GM12878 (cell line): Measurements from ENCODE around the gene KRT86. TPM values are rescaled to one million over a fixed set of nuclear protein-coding genes. Genes with fewer than 3 reads are reported as not detected.

Experiments
- BMI1 ChIP-seq: fragments of 450-650 bp; IDR thresholded peaks from 2 replicates; pipeline ENCODE4 v1.6.1; 2016; ENCODE audit warnings: mild to moderate bottlenecking, moderate library complexity, borderline replicate concordance
- EED ChIP-seq: sonication (generic); IDR thresholded peaks from 2 replicates; pipeline ENCODE4 v1.6.1; 2016; ENCODE audit warnings: antibody characterized with exemption, low read depth
- GATAD2B ChIP-seq: fragments of 450-650 bp; conservative IDR thresholded peaks from 2 replicates; pipeline ENCODE4 v1.6.1; 2017; ENCODE audit warnings: low read depth, mild to moderate bottlenecking, moderate library complexity
- HCFC1 ChIP-seq: fragments of 150-350 bp; IDR thresholded peaks from 2 replicates; pipeline ENCODE4 v1.6.1; 2014; ENCODE audit warnings: low read length
- IRF5 ChIP-seq: fragments of 450-650 bp; IDR thresholded peaks from 2 replicates; pipeline ENCODE4 v1.6.1; 2017; ENCODE audit warnings: borderline replicate concordance
- KAT2A ChIP-seq: conservative IDR thresholded peaks from 2 replicates; pipeline ENCODE4 v1.6.1; 2011; ENCODE audit warnings: low read depth, low read length; ENCODE audit not compliant: control insufficient read depth
- MYB ChIP-seq: fragments of 150-350 bp; IDR thresholded peaks from 2 replicates; pipeline ENCODE4 v1.6.1; 2014; ENCODE audit warnings: mild to moderate bottlenecking, low read depth, low read length, borderline replicate concordance
- PKNOX1 ChIP-seq: fragments of 450-650 bp; IDR thresholded peaks from 2 replicates; pipeline ENCODE4 v1.6.1; 2016; ENCODE audit warnings: mild to moderate bottlenecking
- SKIL ChIP-seq: fragments of 450-650 bp; IDR thresholded peaks from 2 replicates; pipeline ENCODE4 v1.6.1; 2017; ENCODE audit warnings: mild to moderate bottlenecking, low read depth, inconsistent platforms; ENCODE audit not compliant: poor library complexity, severe bottlenecking
- ZBTB11 ChIP-seq: fragments of 450-650 bp; formaldehyde crosslinking; IDR thresholded peaks from 2 replicates; pipeline ENCODE4 v1.5.0; 2022; ENCODE audit warnings: mild to moderate bottlenecking, missing genetic modification characterization
- ZNF687 ChIP-seq: fragments of 450-650 bp; IDR thresholded peaks from 2 replicates; pipeline ENCODE4 v1.6.1; 2017; ENCODE audit warnings: mild to moderate bottlenecking, moderate library complexity
- polyA plus RNA-seq, 11 experiments: library from polyadenylated mRNA; depleted of rRNA in 4 of 11; unstranded in 6 of 11; stranded (reverse) in 5 of 11; fragments of >200 nt; fragmentation: Nextera tagmentation in 4 of 11; fragmentation: Illumina TruSeq in 1 of 11; extraction: Ambion mirVana in 4 of 11; extraction: Trizol in 1 of 11; gene quantifications; 1 replicate in 1 of 11; 2 replicates in 10 of 11; pipeline versions ENCODE4 v1.2.1 to v1.2.3, GENCODE V29; 2011 to 2016; ENCODE audit warnings: inconsistent platforms in 2 of 11, missing spikeins in 2 of 11, low read depth in 1 of 11
- total RNA-seq, 4 experiments: library from RNA; depleted of rRNA in 3 of 4; stranded (reverse); fragments of >200 nt in 3 of 4; fragmentation: Illumina TruSeq in 1 of 4; extraction: Trizol in 1 of 4; gene quantifications; 2 replicates each; pipeline versions ENCODE4 v1.2.1 to v1.2.3, GENCODE V29; 2013 to 2021

The KRT86 gene
- total and polyA plus RNA-seq, 10 of the 15 experiments (the other 5 are each of a cell fraction or from before 2014, with no cell fraction given), result 0.11 to 0.54 (median 0.18) TPM; not detected in 4

GRCh38 chr12:52274521-52275120 is at the start of gene KRT86 (continued):
- no peak for TF ChIP-seq ZNF687
- no peak for TF ChIP-seq PKNOX1
- TF ChIP-seq GATAD2B, result no peak
- no peak for TF ChIP-seq HCFC1
- no peak for TF ChIP-seq KAT2A
- no peak for TF ChIP-seq IRF5
- no peak for TF ChIP-seq MYB
- TF ChIP-seq ZBTB11 (CRISPR knock-in tag), result no peak
- no peak for TF ChIP-seq EED
- no peak for TF ChIP-seq SKIL
- TF ChIP-seq BMI1, result no peak
